A673 (cell line): ENCODE results near the gene HTR2C. TPM values are rescaled to one million over a fixed set of nuclear protein-coding genes. Genes with fewer than 3 reads are reported as not detected.

Experiments used
- BruUV-seq: library from RNA; stranded (reverse); fragments of 400-500 nt; replicated peaks from 2 replicates; lab custom pipeline; 2021; lab: Mats Ljungman, UMichigan
- CTCF ChIA-PET: fragments of 300-600 bp; sonication (Branson Sonifier 250); formaldehyde crosslinking; loops from one replicate; lab custom pipeline; 2022; ENCODE audit warnings: antibody characterized with exemption; lab: Charles Lee
- POLR2A ChIA-PET: fragments of 300-600 bp; sonication (Branson Sonifier 250); formaldehyde crosslinking; loops from one replicate; lab custom pipeline; 2022; ENCODE audit warnings: antibody characterized with exemption; ENCODE audit not compliant: low non-redundant PET; lab: Charles Lee
- DNase-seq: peaks from one replicate; pipeline ENCODE4 v3.0.0-alpha.2; 2015; ENCODE audit warnings: low spot score
- H3K27ac ChIP-seq: fragments of 200-600 bp; sonication (generic); 2 replicates; pipeline ENCODE4 v1.5.1; 2016; ENCODE audit warnings: mixed run types, low read depth, mild to moderate bottlenecking, mixed read lengths, antibody characterized with exemption, low read length; ENCODE audit not compliant: poor library complexity, severe bottlenecking
- H3K27me3 ChIP-seq: fragments of 200-600 bp; sonication (generic); replicated peaks from 2 replicates; pipeline ENCODE4 v1.6.1; 2017; ENCODE audit warnings: mixed run types, low read depth, mild to moderate bottlenecking, mixed read lengths, antibody characterized with exemption, low read length; ENCODE audit not compliant: insufficient read depth, poor library complexity
- H3K36me3 ChIP-seq: fragments of 200-600 bp; sonication (generic); 2 replicates; pipeline ENCODE4 v1.6.1; 2016; ENCODE audit warnings: mixed run types, mild to moderate bottlenecking, mixed read lengths, antibody characterized with exemption, low read length; ENCODE audit not compliant: insufficient read depth, poor library complexity, severe bottlenecking
- H3K4me1 ChIP-seq: fragments of 200-600 bp; sonication (generic); 2 replicates; pipeline ENCODE4 v1.6.1; 2017; ENCODE audit warnings: mixed run types, mild to moderate bottlenecking, mixed read lengths, antibody characterized with exemption, low read length; ENCODE audit not compliant: insufficient read depth, poor library complexity, severe bottlenecking
- H3K4me3 ChIP-seq: fragments of 200-600 bp; sonication (generic); 2 replicates; pipeline ENCODE4 v1.5.1; 2016; ENCODE audit warnings: low read depth, mixed run types, mild to moderate bottlenecking, mixed read lengths, low read length; ENCODE audit not compliant: poor library complexity, severe bottlenecking
- H3K9me3 ChIP-seq: fragments of 200-600 bp; sonication (generic); 2 replicates; pipeline ENCODE4 v1.6.1; 2016; ENCODE audit warnings: mixed run types, low read depth, mild to moderate bottlenecking, mixed read lengths, antibody characterized with exemption, low read length; ENCODE audit not compliant: poor library complexity, severe bottlenecking
- CTCF ChIP-seq: fragments of 300-800, 200-600 bp; sonication (generic); conservative IDR thresholded peaks from 2 replicates; pipeline ENCODE4 v1.5.1; 2017; ENCODE audit warnings: low read depth, mild to moderate bottlenecking, antibody characterized with exemption, low read length, moderate library complexity, mixed read lengths
- EZH2 ChIP-seq: fragments of 200-600 bp; sonication (generic); IDR thresholded peaks from 2 replicates; pipeline ENCODE4 v1.6.1; 2017; ENCODE audit warnings: borderline replicate concordance, low read depth, mild to moderate bottlenecking, mixed read lengths, antibody characterized with exemption, low read length; ENCODE audit not compliant: poor library complexity, severe bottlenecking
- intact Hi-C: fragments of 100-400 bp; cut with micrococcal nuclease; formaldehyde crosslinking; loops from one replicate; pipeline ENCODE4 v1.10.0; 2022; ENCODE audit not compliant: unreplicated experiment
- microRNA-seq: library from miRNA; unstranded; fragments of <30 nt; microRNA quantifications from one replicate; pipeline ENCODE4 v1.2.0, GENCODE V29; 2021
- total RNA-seq: library from RNA; stranded (reverse); gene quantifications from 2 replicates; pipeline ENCODE4 v1.2.3, GENCODE V29; 2021

Gene HTR2C
- total RNA-seq, 1 experiment from 2014 or later, result not detected

- no peak for DNase-seq
- Histone ChIP-seq H3K4me1 (no peaks in the 10 kb centered on the region), H3K36me3 (no peaks in the 10 kb centered on the region), H3K27me3 (peaks cover 11% of the 10 kb centered on the region), H3K27ac (no peak overlapping the region), H3K9me3 (no peaks in the 10 kb centered on the region), H3K4me3 (no peak overlapping the region)
- TF ChIP-seq EZH2 (no peak), CTCF (no peak)
- intact Hi-C loops, result no loop called here
- no TSS peak for BruUV-seq
- ChIA-PET CTCF (no interaction called here), POLR2A (no interaction called here)
These were observed 368.8 kb downstream of the HTR2C start for GRCh38 chrX:114952696-114953095.

Small RNA genes lying within 50 kb of the gene (microRNA-seq; reads per million reads assigned to microRNA genes)
- gene MIR1264 (not detected), gene MIR1298 (not detected), gene MIR1911 (not detected), gene MIR1912 (not detected), gene MIR448 (not detected), gene MIR764 (not detected)
